DOHH2 (cell line): Measurements from ENCODE around the gene TC2N.

Experiments
- H3F3A ChIP-seq: fragments of 200-600 bp; sonication (generic), shearing (Covaris generic); 2 replicates; pipeline ENCODE4 v1.6.0; 2016; ENCODE audit warnings: antibody characterized with exemption, mild to moderate bottlenecking; ENCODE audit not compliant: control insufficient read depth, insufficient read depth
- H3K27ac ChIP-seq: fragments of 200-600 bp; sonication (generic); 2 replicates; pipeline ENCODE4 v1.5.1; 2014; ENCODE audit warnings: low read depth, mild to moderate bottlenecking, low read length, moderate library complexity
- H3K27me3 ChIP-seq: fragments of 200-600 bp; sonication (generic); 2 replicates; pipeline ENCODE4 v1.6.1; 2014; ENCODE audit warnings: mild to moderate bottlenecking, low read length, mixed read lengths; ENCODE audit not compliant: control insufficient read depth
- H3K36me3 ChIP-seq: fragments of 200-600 bp; sonication (generic); 2 replicates; pipeline ENCODE4 v1.6.1; 2014; ENCODE audit warnings: mild to moderate bottlenecking, low read length, moderate library complexity, mixed read lengths; ENCODE audit not compliant: control insufficient read depth
- H3K4me1 ChIP-seq: fragments of 200-600 bp; sonication (generic); 2 replicates; pipeline ENCODE4 v1.6.1; 2014; ENCODE audit warnings: mild to moderate bottlenecking, low read length, mixed read lengths; ENCODE audit not compliant: control insufficient read depth
- H3K4me2 ChIP-seq: fragments of 200-600 bp; sonication (generic); 2 replicates; pipeline ENCODE4 v1.6.0; 2014; ENCODE audit warnings: mild to moderate bottlenecking, low read length, moderate library complexity
- H3K4me3 ChIP-seq: fragments of 200-600 bp; sonication (generic); 2 replicates; pipeline ENCODE4 v1.5.1; 2014; ENCODE audit warnings: mild to moderate bottlenecking, low read length, mixed read lengths
- H3K79me2 ChIP-seq: fragments of 200-600 bp; sonication (generic); 2 replicates; pipeline ENCODE4 v1.6.1; 2014; ENCODE audit warnings: mild to moderate bottlenecking, low read length, mixed read lengths; ENCODE audit not compliant: control insufficient read depth
- H3K9me2 ChIP-seq: fragments of 200-600 bp; sonication (generic); replicated peaks from 2 replicates; pipeline ENCODE4 v1.6.1; 2014; ENCODE audit warnings: mild to moderate bottlenecking, low read length, mixed read lengths; ENCODE audit not compliant: control insufficient read depth
- H3K9me3 ChIP-seq: fragments of 200-600 bp; sonication (generic); 2 replicates; pipeline ENCODE4 v1.6.1; 2014; ENCODE audit warnings: antibody characterized with exemption, low read length, mixed read lengths; ENCODE audit not compliant: control insufficient read depth, insufficient read depth
- H4K20me1 ChIP-seq: fragments of 200-600 bp; sonication (generic); 2 replicates; pipeline ENCODE4 v1.6.0; 2014; ENCODE audit warnings: low read depth, mild to moderate bottlenecking, antibody characterized with exemption, low read length, moderate library complexity; ENCODE audit not compliant: control insufficient read depth, insufficient read depth
- CTCF ChIP-seq: fragments of 200-600 bp; sonication (generic); IDR thresholded peaks from one replicate; pipeline ENCODE4 v1.5.1; 2014; ENCODE audit warnings: antibody characterized with exemption, mild to moderate bottlenecking, low read depth, low read length; ENCODE audit not compliant: poor library complexity, severe bottlenecking
- EZH2phosphoT487 ChIP-seq: fragments of 200-600 bp; sonication (generic); IDR thresholded peaks from 2 replicates; pipeline ENCODE4 v1.6.1; 2017; ENCODE audit warnings: borderline replicate concordance, mild to moderate bottlenecking, antibody characterized with exemption, low read length, moderate library complexity, mixed read lengths

Gene TC2N

DNA sequence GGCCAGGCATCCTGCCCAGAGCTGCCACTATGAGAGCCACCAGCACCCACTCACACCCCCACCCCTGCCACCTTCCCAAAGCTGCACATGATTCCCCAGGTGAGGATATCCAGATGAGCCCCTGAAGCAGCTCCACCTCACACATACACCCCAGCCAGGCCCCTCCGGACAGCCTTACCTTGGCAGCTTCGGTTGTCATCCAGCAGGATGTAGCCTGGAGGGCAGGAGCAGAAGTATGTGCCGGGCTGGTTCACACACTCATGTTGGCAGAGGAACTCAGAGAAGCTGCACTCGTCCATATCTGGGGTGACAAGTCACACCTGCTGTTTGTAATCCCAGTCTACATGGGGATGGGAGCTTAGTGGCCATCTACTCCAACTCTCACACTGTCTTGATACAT lies 15.4 kb upstream of the TC2N start:
- H3K27me3 ChIP-seq, result no peaks in the 10 kb centered on the region

GRCh38 chr14:91882369-91882768 lies 15.0 kb upstream of the TC2N start:
- no peaks in the 10 kb centered on the region for H3K36me3 ChIP-seq

More for the DNA sequence above, 15.4 kb upstream of the TC2N start:
- Histone ChIP-seq H3K4me1 (peaks cover 6% of the 10 kb centered on the region), H3K4me3 (no peak overlapping the region), H3K9me2 (no peaks in the 10 kb centered on the region), H3K79me2 (no peaks in the 10 kb centered on the region), H3K36me3 (no peaks in the 10 kb centered on the region), H3K4me2 (no peak overlapping the region), H3K27ac (no peak overlapping the region), H3K9me3 (no peaks in the 10 kb centered on the region), H4K20me1 (no peaks in the 10 kb centered on the region), H3F3A (no peaks in the 10 kb centered on the region)
- TF ChIP-seq EZH2phosphoT487, result no peak
- no peak for TF ChIP-seq CTCF

DNA sequence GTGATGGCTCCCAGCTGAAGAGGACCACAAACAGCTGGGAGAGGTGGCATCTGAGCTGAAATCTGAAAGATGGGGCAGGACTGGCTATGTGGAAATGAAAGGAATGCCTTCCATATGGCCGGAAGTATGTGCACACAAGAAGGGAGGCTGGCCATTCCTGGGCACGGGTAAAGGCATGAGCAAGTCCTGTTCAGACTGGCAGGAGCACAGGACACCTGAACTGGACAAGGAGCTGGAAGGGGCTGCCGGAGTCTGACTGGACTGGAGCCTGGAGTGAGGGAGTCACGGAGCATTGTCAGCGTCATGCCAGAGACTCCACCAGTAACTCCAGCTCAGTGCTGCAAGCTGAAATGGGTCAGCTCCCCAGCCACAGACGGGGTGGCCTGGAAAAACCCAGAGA lies 11.9 kb upstream of the TC2N start:
- no peaks in the 10 kb centered on the region for H3K79me2 ChIP-seq
- H3K27me3 ChIP-seq, result no peaks in the 10 kb centered on the region
- no peaks in the 10 kb centered on the region for H3K36me3 ChIP-seq
- no peaks in the 10 kb centered on the region; the same call in 1 of the 2 replicates for H3F3A ChIP-seq
- H4K20me1 ChIP-seq, result no peaks in the 10 kb centered on the region
- no peak overlapping the region for H3K4me3 ChIP-seq
- TF ChIP-seq EZH2phosphoT487 (no peak), CTCF (no peak)
- H3K4me2 ChIP-seq, result no peak overlapping the region
- no peaks in the 10 kb centered on the region for H3K9me2 ChIP-seq
- H3K27ac ChIP-seq, result no peak overlapping the region
- no peaks in the 10 kb centered on the region for H3K9me3 ChIP-seq
- H3K4me1 ChIP-seq, result peaks cover 30% of the 10 kb centered on the region

More at GRCh38 chr14:91882369-91882768, 15.0 kb upstream of the TC2N start:
- Histone ChIP-seq H3K9me2 (no peaks in the 10 kb centered on the region), H4K20me1 (no peaks in the 10 kb centered on the region), H3K27me3 (no peaks in the 10 kb centered on the region), H3K4me2 (no peak overlapping the region), H3K79me2 (no peaks in the 10 kb centered on the region), H3K9me3 (no peaks in the 10 kb centered on the region), H3F3A (no peaks in the 10 kb centered on the region; the same call in 1 of the 2 replicates), H3K27ac (no peak overlapping the region), H3K4me1 (peaks cover 10% of the 10 kb centered on the region), H3K4me3 (no peak overlapping the region)
- TF ChIP-seq EZH2phosphoT487 (no peak), CTCF (no peak)
